GM18505 (cell line): ENCODE data around the gene SLCO1C1.
"Not testable (repeated sequence)": the region's sequence is repeated elsewhere in the genome, so short reads cannot be mapped to it uniquely, and the experiment has no call there.

Experiments used
- ATAC-seq: cut with Tn5 transposase; IDR thresholded peaks from one replicate; pipeline ENCODE4 v1.9.1; 2021; ENCODE audit not compliant: unreplicated experiment
- POLR2A ChIP-seq: IDR thresholded peaks from 4 replicates; pipeline ENCODE4 v1.6.1; 2011; ENCODE audit warnings: borderline replicate concordance; ENCODE audit not compliant: insufficient read depth, insufficient read length; ENCODE audit errors: extremely low read depth

SLCO1C1 gene

DNA sequence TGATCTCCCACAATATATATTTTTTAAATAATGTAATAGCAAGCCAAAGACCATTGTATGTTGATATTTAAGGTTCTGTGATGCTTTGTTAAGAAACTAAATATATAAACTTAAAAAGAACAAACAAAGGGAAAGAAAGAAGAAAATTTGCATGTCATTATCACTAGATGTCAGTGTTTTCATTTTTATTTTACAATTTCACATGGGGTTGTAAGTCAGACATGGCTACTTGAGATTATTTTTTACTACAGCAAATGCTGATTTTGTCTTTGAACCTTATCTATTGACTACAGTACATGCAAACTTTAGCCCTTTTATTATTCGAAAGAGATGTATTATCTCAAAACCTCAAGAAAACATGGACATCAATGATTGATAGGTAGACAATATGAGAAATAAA, 36.1 kb downstream of the SLCO1C1 start:
- TF ChIP-seq POLR2A = no peak
- ATAC-seq = no peak

DNA sequence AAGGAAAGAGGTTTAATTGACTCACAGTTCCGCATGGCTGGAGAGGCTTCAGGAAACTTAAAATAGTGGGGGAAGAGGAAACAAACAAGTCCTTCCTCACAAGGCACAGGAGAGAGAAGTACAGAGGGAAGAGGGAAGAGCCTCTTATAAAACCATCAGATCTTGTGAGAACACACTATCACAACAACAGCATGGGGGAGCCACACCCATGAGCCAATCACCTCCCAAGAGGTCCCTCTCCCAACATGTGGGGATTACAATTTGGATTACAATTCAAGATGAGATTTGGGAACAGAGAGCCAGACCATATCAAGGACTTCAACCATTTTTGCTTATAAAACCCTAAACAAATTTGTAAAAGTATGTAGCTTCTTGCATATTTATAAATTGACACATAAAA, 45.8 kb downstream of the SLCO1C1 start:
- TF ChIP-seq POLR2A = no peak
- no peak for ATAC-seq

- TF ChIP-seq POLR2A = no peak
- no peak for ATAC-seq
Measured at GRCh38 chr12:20748198-20748597, 53.1 kb downstream of the SLCO1C1 start.

GRCh38 chr12:20751046-20751445, 55.9 kb downstream of the SLCO1C1 start:
- no peak for TF ChIP-seq POLR2A
- ATAC-seq = no peak

- ATAC-seq = no peak
- TF ChIP-seq POLR2A = no peak
Measured at GRCh38 chr12:20777420-20777819, 82.3 kb downstream of the SLCO1C1 start.

DNA sequence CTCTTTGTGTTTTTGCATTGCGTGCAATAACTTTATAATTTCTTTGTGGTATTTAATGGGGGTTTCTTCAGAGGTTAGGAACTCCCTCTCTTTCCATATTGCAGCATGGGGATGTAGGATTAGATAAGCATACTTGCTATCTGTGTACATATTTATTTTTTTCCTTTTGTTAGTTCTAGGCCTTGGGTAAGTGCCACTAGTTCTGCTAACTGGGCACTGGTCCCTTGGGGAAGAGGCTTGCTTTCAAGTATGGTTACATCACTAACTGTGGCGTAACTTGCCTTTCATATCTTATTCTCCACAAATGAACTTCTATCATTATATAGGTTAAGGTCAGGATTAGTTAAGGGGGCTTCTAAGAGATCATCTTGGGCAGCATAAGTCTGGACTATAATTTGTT, 83.8 kb downstream of the SLCO1C1 start:
- TF ChIP-seq POLR2A = no peak
- no peak for ATAC-seq

DNA sequence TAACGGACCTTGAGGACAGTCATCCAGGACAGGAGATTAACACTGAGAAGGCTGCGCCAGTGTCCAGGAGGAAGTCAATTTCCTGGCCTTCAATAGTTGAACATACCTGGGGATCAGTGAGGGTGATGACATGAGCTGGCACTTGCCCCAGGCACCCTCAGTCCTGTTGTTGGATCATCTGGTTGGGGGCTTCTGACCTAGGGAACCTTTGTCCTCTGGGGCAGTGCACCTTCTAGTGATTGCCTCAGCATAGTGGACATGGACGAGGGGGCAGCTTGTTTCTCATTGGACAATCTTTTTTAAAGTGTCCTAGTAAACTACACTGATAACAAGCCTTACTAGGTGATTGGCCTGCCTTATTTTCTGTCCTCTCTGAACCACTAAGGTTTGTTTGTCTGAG, 84.8 kb downstream of the SLCO1C1 start:
- not testable (repeated sequence) for ATAC-seq

- ATAC-seq = not testable (repeated sequence)
Measured at GRCh38 chr12:20783796-20784357, 88.7 kb downstream of the SLCO1C1 start.

GRCh38 chr12:20792971-20793370, 97.8 kb downstream of the SLCO1C1 start:
- TF ChIP-seq POLR2A = no peak
- ATAC-seq = no peak

DNA sequence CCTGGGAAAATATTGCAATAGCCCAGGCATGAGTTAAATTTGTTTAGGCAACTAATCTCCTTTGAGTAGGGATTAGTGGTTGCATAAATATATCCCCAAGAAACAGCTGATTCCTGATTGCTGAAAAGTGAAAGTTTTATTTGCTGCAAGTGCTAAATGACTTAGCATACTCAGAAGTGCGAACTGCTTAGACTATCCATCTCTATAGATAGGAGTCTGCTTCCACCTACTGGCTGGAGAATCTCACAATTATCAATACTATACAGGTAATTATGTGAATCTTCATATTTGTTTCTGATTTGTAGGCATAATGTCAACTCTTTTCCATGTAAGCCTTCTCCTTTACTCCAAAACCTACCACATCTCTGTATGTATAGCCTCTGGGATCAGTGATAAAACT, 103.4 kb downstream of the SLCO1C1 start:
- no peak for TF ChIP-seq POLR2A
- ATAC-seq = no peak

- TF ChIP-seq POLR2A = no peak
- ATAC-seq = no peak
Measured at GRCh38 chr12:20800160-20800559, 105.0 kb downstream of the SLCO1C1 start.

- ATAC-seq = no peak
- TF ChIP-seq POLR2A = no peak
Measured at GRCh38 chr12:20801035-20801434, 105.9 kb downstream of the SLCO1C1 start.
